Measurements from ENCODE around the gene MYLK4. TPM values are rescaled to one million over a fixed set of nuclear protein-coding genes. Genes with fewer than 3 reads are reported as not detected.

Gene MYLK4
- polyA plus RNA-seq (2013) = 0.27 and 0.28 TPM in 2 replicates

GRCh38 chr6:2750832-2751231 lies at the start of gene MYLK4:
Gene MYLK4 (minus strand): TSS chr6:2750922. CDS start chr6:2749294, 1,628 bp downstream.
- H4K12ac ChIP-seq (ENCODE audit: low read depth, low read length) = no peak within 1 kb of the TSS
- H3K4me3 ChIP-seq (ENCODE audit: low read depth, low read length) = no peak within 1 kb of the TSS
- no peaks in the 10 kb centered on the region for H3K79me2 ChIP-seq (ENCODE audit: control insufficient read depth, insufficient read depth, low read length, poor library complexity)
- no peak within 1 kb of the TSS for H3K9ac ChIP-seq (ENCODE audit: low read length)
- no peak within 1 kb of the TSS for H2BK12ac ChIP-seq (ENCODE audit: low read length)
- no peak for DNase-seq
- H3K14ac ChIP-seq (ENCODE audit: low read length) = no peak within 1 kb of the TSS
- WGBS (ENCODE audit: extremely low coverage, insufficient coverage, insufficient read length) = no CpG with 5 or more reads among the region's 7 CpGs
- H3K27ac ChIP-seq (ENCODE audit: low read depth, low read length) = no peak within 1 kb of the TSS
- H3K27me3 ChIP-seq (ENCODE audit: insufficient read depth, low read length) = no peaks in the 10 kb centered on the region
- no peak within 1 kb of the TSS for H2AFZ ChIP-seq (ENCODE audit: insufficient read depth, low read length, poor library complexity)
- no peak within 1 kb of the TSS for H3K23ac ChIP-seq (ENCODE audit: low read length)
- H4K91ac ChIP-seq (ENCODE audit: low read depth, low read length) = no peak within 1 kb of the TSS
- no peaks in the 10 kb centered on the region for H3K79me1 ChIP-seq (ENCODE audit: low read length)
- H3K36me3 ChIP-seq (ENCODE audit: control insufficient read depth in 1 of 2, insufficient read depth in 2 of 2, low read length in 2 of 2) = no peaks in the 10 kb centered on the region
- H4K8ac ChIP-seq (ENCODE audit: low read depth, low read length) = no peak within 1 kb of the TSS
- no peak within 1 kb of the TSS for H2AK5ac ChIP-seq (ENCODE audit: low read length)
- H2BK5ac ChIP-seq (ENCODE audit: low read depth, low read length, poor library complexity) = no peak within 1 kb of the TSS
- H3K4me2 ChIP-seq (ENCODE audit: low read length) = no peak within 1 kb of the TSS
- H3K9me3 ChIP-seq (ENCODE audit: insufficient read depth, low read depth, low read length) = no peaks in the 10 kb centered on the region
- no peak within 1 kb of the TSS for H2BK120ac ChIP-seq (ENCODE audit: insufficient read depth, low read length, poor library complexity)
- H3K18ac ChIP-seq (ENCODE audit: low read length) = no peak within 1 kb of the TSS
- no peak within 1 kb of the TSS for H3K4ac ChIP-seq (ENCODE audit: low read depth, low read length)
- no peaks in the 10 kb centered on the region for H3K4me1 ChIP-seq (ENCODE audit: control insufficient read depth in 1 of 2, insufficient read depth in 2 of 2, low read length in 2 of 2)

- Histone ChIP-seq H2BK5ac (ENCODE audit: low read depth, low read length, poor library complexity) (no peak overlapping the region), H3K27me3 (ENCODE audit: insufficient read depth, low read length) (no peaks in the 10 kb centered on the region), H3K4ac (ENCODE audit: low read depth, low read length) (no peak overlapping the region), H3K14ac (ENCODE audit: low read length) (no peak overlapping the region), H2AFZ (ENCODE audit: insufficient read depth, low read length, poor library complexity) (no peak overlapping the region), H3K4me1 (ENCODE audit: control insufficient read depth in 1 of 2, insufficient read depth in 2 of 2, low read length in 2 of 2) (peaks cover 4 to 8% of the 10 kb centered on the region in 2 experiments), H2BK120ac (ENCODE audit: insufficient read depth, low read length, poor library complexity) (no peak overlapping the region), H3K23ac (ENCODE audit: low read length) (no peak overlapping the region), H2BK12ac (ENCODE audit: low read length) (no peak overlapping the region), H3K79me1 (ENCODE audit: low read length) (no peaks in the 10 kb centered on the region), H3K4me2 (ENCODE audit: low read length) (no peak overlapping the region), H4K8ac (ENCODE audit: low read depth, low read length) (no peak overlapping the region), H3K9me3 (ENCODE audit: insufficient read depth, low read depth, low read length) (peaks cover 2% of the 10 kb centered on the region), H4K91ac (ENCODE audit: low read depth, low read length) (no peak overlapping the region), H2AK5ac (ENCODE audit: low read length) (no peak overlapping the region), H3K36me3 (ENCODE audit: control insufficient read depth in 1 of 2, insufficient read depth in 2 of 2, low read length in 2 of 2) (no peaks in the 10 kb centered on the region), H3K27ac (ENCODE audit: low read depth, low read length) (no peak overlapping the region), H4K12ac (ENCODE audit: low read depth, low read length) (no peak overlapping the region), H3K18ac (ENCODE audit: low read length) (no peak overlapping the region), H3K4me3 (ENCODE audit: low read depth, low read length) (no peak overlapping the region), H3K79me2 (ENCODE audit: control insufficient read depth, insufficient read depth, low read length, poor library complexity) (no peaks in the 10 kb centered on the region), H3K9ac (ENCODE audit: low read length) (no peak overlapping the region)
- no peak for DNase-seq
- no CpG with 5 or more reads among the region's 11 CpGs for WGBS (ENCODE audit: extremely low coverage, insufficient coverage, insufficient read length)
Observed at GRCh38 chr6:2799936-2800527, 49.3 kb upstream of the MYLK4 start.

- Histone ChIP-seq H4K12ac (ENCODE audit: low read depth, low read length) (no peak overlapping the region), H3K27me3 (ENCODE audit: insufficient read depth, low read length) (no peaks in the 10 kb centered on the region), H2AFZ (ENCODE audit: insufficient read depth, low read length, poor library complexity) (no peak overlapping the region), H3K9ac (ENCODE audit: low read length) (no peak overlapping the region), H2BK120ac (ENCODE audit: insufficient read depth, low read length, poor library complexity) (no peak overlapping the region), H3K4ac (ENCODE audit: low read depth, low read length) (no peak overlapping the region), H3K36me3 (ENCODE audit: control insufficient read depth in 1 of 2, insufficient read depth in 2 of 2, low read length in 2 of 2) (no peaks in the 10 kb centered on the region), H4K8ac (ENCODE audit: low read depth, low read length) (no peak overlapping the region), H3K18ac (ENCODE audit: low read length) (no peak overlapping the region), H3K9me3 (ENCODE audit: insufficient read depth, low read depth, low read length) (peaks cover 2% of the 10 kb centered on the region), H3K4me1 (ENCODE audit: control insufficient read depth in 1 of 2, insufficient read depth in 2 of 2, low read length in 2 of 2) (peaks cover 4 to 8% of the 10 kb centered on the region in 2 experiments), H3K23ac (ENCODE audit: low read length) (no peak overlapping the region), H3K79me2 (ENCODE audit: control insufficient read depth, insufficient read depth, low read length, poor library complexity) (no peaks in the 10 kb centered on the region), H2BK5ac (ENCODE audit: low read depth, low read length, poor library complexity) (no peak overlapping the region), H3K4me2 (ENCODE audit: low read length) (no peak overlapping the region), H2AK5ac (ENCODE audit: low read length) (no peak overlapping the region), H4K91ac (ENCODE audit: low read depth, low read length) (no peak overlapping the region), H3K79me1 (ENCODE audit: low read length) (no peaks in the 10 kb centered on the region), H3K27ac (ENCODE audit: low read depth, low read length) (no peak overlapping the region), H3K4me3 (ENCODE audit: low read depth, low read length) (no peak overlapping the region), H2BK12ac (ENCODE audit: low read length) (no peak overlapping the region), H3K14ac (ENCODE audit: low read length) (no peak overlapping the region)
- no peak for DNase-seq
- no CpG with 5 or more reads among the region's 11 CpGs for WGBS (ENCODE audit: extremely low coverage, insufficient coverage, insufficient read length)
Observed at GRCh38 chr6:2798586-2799134, 47.9 kb upstream of the MYLK4 start.

GRCh38 chr6:2797564-2798031 lies 46.9 kb upstream of the MYLK4 start:
- H2BK12ac ChIP-seq (ENCODE audit: low read length) = no peak overlapping the region

More at GRCh38 chr6:2797564-2798031, 46.9 kb upstream of the MYLK4 start:
- H3K4me1 ChIP-seq (ENCODE audit: control insufficient read depth in 1 of 2, insufficient read depth in 2 of 2, low read length in 2 of 2) = peaks cover 4 to 8% of the 10 kb centered on the region in 2 experiments
- H4K12ac ChIP-seq (ENCODE audit: low read depth, low read length) = no peak overlapping the region
- no CpG with 5 or more reads among the region's 3 CpGs for WGBS (ENCODE audit: extremely low coverage, insufficient coverage, insufficient read length)
- no peaks in the 10 kb centered on the region for H3K27me3 ChIP-seq (ENCODE audit: insufficient read depth, low read length)
- H3K4me3 ChIP-seq (ENCODE audit: low read depth, low read length) = no peak overlapping the region
- no peak overlapping the region for H4K8ac ChIP-seq (ENCODE audit: low read depth, low read length)
- H3K18ac ChIP-seq (ENCODE audit: low read length) = no peak overlapping the region
- no peak overlapping the region for H2BK120ac ChIP-seq (ENCODE audit: insufficient read depth, low read length, poor library complexity)
- no peaks in the 10 kb centered on the region for H3K36me3 ChIP-seq (ENCODE audit: control insufficient read depth in 1 of 2, insufficient read depth in 2 of 2, low read length in 2 of 2)
- H3K79me2 ChIP-seq (ENCODE audit: control insufficient read depth, insufficient read depth, low read length, poor library complexity) = no peaks in the 10 kb centered on the region
- no peak overlapping the region for H3K14ac ChIP-seq (ENCODE audit: low read length)
- H2AK5ac ChIP-seq (ENCODE audit: low read length) = no peak overlapping the region
- no peak overlapping the region for H3K9ac ChIP-seq (ENCODE audit: low read length)
- no peak overlapping the region for H3K23ac ChIP-seq (ENCODE audit: low read length)
- no peak for DNase-seq
- H3K27ac ChIP-seq (ENCODE audit: low read depth, low read length) = no peak overlapping the region
- no peak overlapping the region for H3K4me2 ChIP-seq (ENCODE audit: low read length)
- no peak overlapping the region for H2AFZ ChIP-seq (ENCODE audit: insufficient read depth, low read length, poor library complexity)
- peaks cover 2% of the 10 kb centered on the region for H3K9me3 ChIP-seq (ENCODE audit: insufficient read depth, low read depth, low read length)
- no peaks in the 10 kb centered on the region for H3K79me1 ChIP-seq (ENCODE audit: low read length)
- no peak overlapping the region for H3K4ac ChIP-seq (ENCODE audit: low read depth, low read length)
- H4K91ac ChIP-seq (ENCODE audit: low read depth, low read length) = no peak overlapping the region
- H2BK5ac ChIP-seq (ENCODE audit: low read depth, low read length, poor library complexity) = no peak overlapping the region

Data from trophoblast cell (in vitro differentiated cells and primary cell).